WTC11 (cell line): ENCODE data around the gene PARP3. TPM values are rescaled to one million over a fixed set of nuclear protein-coding genes. Genes with fewer than 3 reads are reported as not detected.
A peak's percentile ranks its signal among the peaks of the same experiment; 100 is the strongest.

ENCODE experiments used
- ATAC-seq: fragments of 200-7000 bp; cut with Tn5 transposase; 2 replicates; pipeline ENCODE4 v1.10.0; 2021; ENCODE audit warnings: mild to moderate bottlenecking, moderate library complexity
- CTCF ChIA-PET: fragments of 300-600 bp; sonication (Branson Sonifier 250); formaldehyde crosslinking; loops from one replicate; lab custom pipeline; 2021; ENCODE audit warnings: antibody characterized with exemption; lab: Charles Lee
- POLR2A ChIA-PET: fragments of 350-600 bp; sonication (Branson Sonifier 250); formaldehyde crosslinking; loops from one replicate; lab custom pipeline; 2021; ENCODE audit warnings: antibody characterized with exemption; lab: Charles Lee
- DNase-seq: peaks from one replicate; pipeline ENCODE4 v3.0.0; 2021; ENCODE audit warnings: low spot score
- H3K27ac Mint-ChIP-seq: 2 replicates; pipeline ENCODE4 v1.8.0; 2021; ENCODE audit warnings: mixed read lengths
- H3K27me3 Mint-ChIP-seq: 2 replicates; pipeline ENCODE4 v1.8.0; 2021; ENCODE audit warnings: low read depth, mild to moderate bottlenecking, moderate library complexity, mixed read lengths
- H3K36me3 Mint-ChIP-seq: 2 replicates; pipeline ENCODE4 v1.8.0; 2021; ENCODE audit warnings: mixed read lengths
- H3K4me1 Mint-ChIP-seq: 2 replicates; pipeline ENCODE4 v1.8.0; 2022; ENCODE audit warnings: mixed read lengths
- H3K4me3 Mint-ChIP-seq: 2 replicates; pipeline ENCODE4 v1.8.0; 2021; ENCODE audit warnings: mild to moderate bottlenecking, moderate library complexity, mixed read lengths
- H3K9me3 Mint-ChIP-seq: 2 replicates; pipeline ENCODE4 v1.8.0; 2021; ENCODE audit warnings: mixed read lengths
- AFF4 ChIP-seq: sonication (generic); formaldehyde crosslinking; IDR thresholded peaks from 2 replicates; pipeline ENCODE4 v1.8.1; 2023; ENCODE audit warnings: mild to moderate bottlenecking, missing genetic modification reagents, borderline replicate concordance
- ATF1 ChIP-seq: sonication (generic); formaldehyde crosslinking; IDR thresholded peaks from 2 replicates; pipeline ENCODE4 v1.8.1; 2023; ENCODE audit warnings: mild to moderate bottlenecking, moderate library complexity, missing genetic modification reagents
- CBFB ChIP-seq: sonication (generic); formaldehyde crosslinking; IDR thresholded peaks from 2 replicates; pipeline ENCODE4 v1.8.1; 2022; ENCODE audit warnings: mild to moderate bottlenecking, low read depth, missing genetic modification reagents
- ETV6 ChIP-seq: sonication (generic); formaldehyde crosslinking; IDR thresholded peaks from 2 replicates; pipeline ENCODE4 v1.8.1; 2022; ENCODE audit warnings: mild to moderate bottlenecking, missing genetic modification reagents
- MYBL2 ChIP-seq: sonication (generic); formaldehyde crosslinking; IDR thresholded peaks from 2 replicates; pipeline ENCODE4 v1.8.1; 2023; ENCODE audit warnings: mild to moderate bottlenecking, moderate library complexity, missing genetic modification reagents
- PRRX2 ChIP-seq: fragments of 250-450 bp; sonication (Bioruptor Pico); IDR thresholded peaks from 2 replicates; pipeline ENCODE4 v1.8.0; 2021; ENCODE audit warnings: mild to moderate bottlenecking
- RELA ChIP-seq: sonication (generic); formaldehyde crosslinking; IDR thresholded peaks from 2 replicates; pipeline ENCODE4 v1.8.1; 2022; ENCODE audit warnings: missing genetic modification reagents, mild to moderate bottlenecking, borderline replicate concordance
- TEAD1 ChIP-seq: sonication (generic); formaldehyde crosslinking; IDR thresholded peaks from 2 replicates; pipeline ENCODE4 v1.8.0; 2022; ENCODE audit warnings: mild to moderate bottlenecking, missing genetic modification reagents
- TP53 ChIP-seq: sonication (generic); formaldehyde crosslinking; IDR thresholded peaks from 2 replicates; pipeline ENCODE4 v1.8.1; 2023; ENCODE audit warnings: mild to moderate bottlenecking, missing genetic modification reagents
- ZNF138 ChIP-seq: sonication (generic); formaldehyde crosslinking; conservative IDR thresholded peaks from 2 replicates; pipeline ENCODE4 v1.8.1; 2022; ENCODE audit warnings: mild to moderate bottlenecking, moderate library complexity, missing genetic modification reagents
- ZNF396 ChIP-seq: fragments of 250-450 bp; sonication (Bioruptor Pico); IDR thresholded peaks from 2 replicates; pipeline ENCODE4 v1.8.0; 2021; ENCODE audit warnings: mild to moderate bottlenecking, moderate library complexity, borderline replicate concordance
- ZNF416 ChIP-seq: fragments of 250-450 bp; sonication (Bioruptor Pico); IDR thresholded peaks from 2 replicates; pipeline ENCODE4 v1.9.0; 2021; ENCODE audit warnings: mild to moderate bottlenecking, inconsistent platforms
- ZNF423 ChIP-seq: fragments of 250-450 bp; sonication (Bioruptor Pico); IDR thresholded peaks from 2 replicates; pipeline ENCODE4 v2.1.2; 2022; ENCODE audit warnings: mild to moderate bottlenecking, moderate library complexity
- total RNA-seq: library from RNA; stranded (reverse); gene quantifications from 3 replicates; pipeline ENCODE4 v1.2.3, GENCODE V29; 2021
- TF ChIP-seq, protein P1 (sequence below): fragments of 250-450 bp; sonication (Bioruptor Pico); IDR thresholded peaks from 2 replicates; pipeline ENCODE4 v2.1.2; 2022; ENCODE audit warnings: mild to moderate bottlenecking, moderate library complexity
- TF ChIP-seq, protein P2 (sequence below): sonication (generic); formaldehyde crosslinking; IDR thresholded peaks from 2 replicates; pipeline ENCODE4 v1.8.1; 2022; ENCODE audit warnings: low read depth, missing genetic modification reagents, borderline replicate concordance
- TF ChIP-seq, protein P3 (sequence below): sonication (generic); formaldehyde crosslinking; IDR thresholded peaks from 2 replicates; pipeline ENCODE4 v1.8.1; 2022; ENCODE audit warnings: mild to moderate bottlenecking, moderate library complexity, missing genetic modification reagents
- TF ChIP-seq, protein P4 (sequence below): sonication (generic); formaldehyde crosslinking; IDR thresholded peaks from 2 replicates; pipeline ENCODE4 v1.8.1; 2022; ENCODE audit warnings: low read depth, mild to moderate bottlenecking, moderate library complexity, missing genetic modification reagents, borderline replicate concordance
- TF ChIP-seq, protein P5 (sequence below): sonication (generic); formaldehyde crosslinking; IDR thresholded peaks from 2 replicates; pipeline ENCODE4 v1.8.0; 2022; ENCODE audit warnings: mild to moderate bottlenecking, missing genetic modification reagents
- TF ChIP-seq, protein P6 (sequence below): sonication (generic); formaldehyde crosslinking; IDR thresholded peaks from 2 replicates; pipeline ENCODE4 v1.8.1; 2023; ENCODE audit warnings: mild to moderate bottlenecking, missing genetic modification reagents
- TF ChIP-seq, protein P7 (sequence below): fragments of 250-450 bp; sonication (Bioruptor Pico); IDR thresholded peaks from 2 replicates; pipeline ENCODE4 v1.9.0; 2021; ENCODE audit warnings: moderate library complexity, mild to moderate bottlenecking, inconsistent platforms, borderline replicate concordance
- TF ChIP-seq, protein P8 (sequence below): sonication (generic); formaldehyde crosslinking; IDR thresholded peaks from 2 replicates; pipeline ENCODE4 v1.8.1; 2022; ENCODE audit warnings: missing genetic modification reagents, borderline replicate concordance

Gene PARP3
- total RNA-seq, 1 experiment from 2014 or later: 2.9 TPM

- Mint-ChIP-seq H3K4me3 (peak overlapping the region; percentile 54), H3K9me3 (no peaks in the 10 kb centered on the region), H3K27ac (no peak overlapping the region), H3K27me3 (peaks cover 49% of the 10 kb centered on the region), H3K4me1 (peaks cover 4% of the 10 kb centered on the region; the same call in 1 of the 2 replicates), H3K36me3 (no peaks in the 10 kb centered on the region)
- peak; percentile 86 for DNase-seq
- ChIA-PET CTCF (interaction anchor here (0.8 to 3.1 kb wide), 10 partner anchors 10 to 237 kb away, joined by 3 to 21 read pairs (median 6); partner anchors contain the start of genes ABHD14A, ABHD14B, ACY1 and RRP9), POLR2A (no interaction called here)
- ATAC-seq: peak; percentile 82
- TF ChIP-seq MYBL2 (no peak), TEAD1 (CRISPR knock-in tag) (peak; percentile 98), CBFB (CRISPR knock-in tag) (peak; percentile 98; the same call in 1 of the 2 replicates), ZNF423 (CRISPR knock-in tag) (peak; percentile 20; the same call in 1 of the 2 replicates), ZNF138 (CRISPR knock-in tag) (no peak; the same call in 1 of the 2 replicates), RELA (no peak; the same call in 1 of the 2 replicates), TP53 (CRISPR knock-in tag) (peak; percentile 99; the same call in 1 of the 2 replicates), ETV6 (CRISPR knock-in tag) (no peak; the same call in 1 of the 2 replicates), ZNF396 (CRISPR knock-in tag) (no peak), ZNF416 (no peak), AFF4 (CRISPR knock-in tag) (no peak), ATF1 (CRISPR knock-in tag) (peak; percentile 70; the same call in 1 of the 2 replicates), PRRX2 (CRISPR knock-in tag) (no peak)
- TF ChIP-seq, protein P1, sequence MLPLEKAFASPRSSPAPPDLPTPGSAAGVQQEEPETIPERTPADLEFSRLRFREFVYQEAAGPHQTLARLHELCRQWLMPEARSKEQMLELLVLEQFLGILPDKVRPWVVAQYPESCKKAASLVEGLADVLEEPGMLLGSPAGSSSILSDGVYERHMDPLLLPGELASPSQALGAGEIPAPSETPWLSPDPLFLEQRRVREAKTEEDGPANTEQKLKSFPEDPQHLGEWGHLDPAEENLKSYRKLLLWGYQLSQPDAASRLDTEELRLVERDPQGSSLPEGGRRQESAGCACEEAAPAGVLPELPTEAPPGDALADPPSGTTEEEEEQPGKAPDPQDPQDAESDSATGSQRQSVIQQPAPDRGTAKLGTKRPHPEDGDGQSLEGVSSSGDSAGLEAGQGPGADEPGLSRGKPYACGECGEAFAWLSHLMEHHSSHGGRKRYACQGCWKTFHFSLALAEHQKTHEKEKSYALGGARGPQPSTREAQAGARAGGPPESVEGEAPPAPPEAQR (CRISPR knock-in tag): no peak
- TF ChIP-seq, protein P2, sequence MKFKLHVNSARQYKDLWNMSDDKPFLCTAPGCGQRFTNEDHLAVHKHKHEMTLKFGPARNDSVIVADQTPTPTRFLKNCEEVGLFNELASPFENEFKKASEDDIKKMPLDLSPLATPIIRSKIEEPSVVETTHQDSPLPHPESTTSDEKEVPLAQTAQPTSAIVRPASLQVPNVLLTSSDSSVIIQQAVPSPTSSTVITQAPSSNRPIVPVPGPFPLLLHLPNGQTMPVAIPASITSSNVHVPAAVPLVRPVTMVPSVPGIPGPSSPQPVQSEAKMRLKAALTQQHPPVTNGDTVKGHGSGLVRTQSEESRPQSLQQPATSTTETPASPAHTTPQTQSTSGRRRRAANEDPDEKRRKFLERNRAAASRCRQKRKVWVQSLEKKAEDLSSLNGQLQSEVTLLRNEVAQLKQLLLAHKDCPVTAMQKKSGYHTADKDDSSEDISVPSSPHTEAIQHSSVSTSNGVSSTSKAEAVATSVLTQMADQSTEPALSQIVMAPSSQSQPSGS (CRISPR knock-in tag): no peak
- TF ChIP-seq, protein P3, sequence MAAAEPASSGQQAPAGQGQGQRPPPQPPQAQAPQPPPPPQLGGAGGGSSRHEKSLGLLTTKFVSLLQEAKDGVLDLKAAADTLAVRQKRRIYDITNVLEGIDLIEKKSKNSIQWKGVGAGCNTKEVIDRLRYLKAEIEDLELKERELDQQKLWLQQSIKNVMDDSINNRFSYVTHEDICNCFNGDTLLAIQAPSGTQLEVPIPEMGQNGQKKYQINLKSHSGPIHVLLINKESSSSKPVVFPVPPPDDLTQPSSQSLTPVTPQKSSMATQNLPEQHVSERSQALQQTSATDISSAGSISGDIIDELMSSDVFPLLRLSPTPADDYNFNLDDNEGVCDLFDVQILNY (CRISPR knock-in tag): peak; percentile 76; the same call in 1 of the 2 replicates
- TF ChIP-seq, protein P4, sequence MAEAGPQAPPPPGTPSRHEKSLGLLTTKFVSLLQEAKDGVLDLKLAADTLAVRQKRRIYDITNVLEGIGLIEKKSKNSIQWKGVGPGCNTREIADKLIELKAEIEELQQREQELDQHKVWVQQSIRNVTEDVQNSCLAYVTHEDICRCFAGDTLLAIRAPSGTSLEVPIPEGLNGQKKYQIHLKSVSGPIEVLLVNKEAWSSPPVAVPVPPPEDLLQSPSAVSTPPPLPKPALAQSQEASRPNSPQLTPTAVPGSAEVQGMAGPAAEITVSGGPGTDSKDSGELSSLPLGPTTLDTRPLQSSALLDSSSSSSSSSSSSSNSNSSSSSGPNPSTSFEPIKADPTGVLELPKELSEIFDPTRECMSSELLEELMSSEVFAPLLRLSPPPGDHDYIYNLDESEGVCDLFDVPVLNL (CRISPR knock-in tag): no peak; the same call in 1 of the 2 replicates
- TF ChIP-seq, protein P5, sequence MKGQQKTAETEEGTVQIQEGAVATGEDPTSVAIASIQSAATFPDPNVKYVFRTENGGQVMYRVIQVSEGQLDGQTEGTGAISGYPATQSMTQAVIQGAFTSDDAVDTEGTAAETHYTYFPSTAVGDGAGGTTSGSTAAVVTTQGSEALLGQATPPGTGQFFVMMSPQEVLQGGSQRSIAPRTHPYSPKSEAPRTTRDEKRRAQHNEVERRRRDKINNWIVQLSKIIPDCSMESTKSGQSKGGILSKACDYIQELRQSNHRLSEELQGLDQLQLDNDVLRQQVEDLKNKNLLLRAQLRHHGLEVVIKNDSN (CRISPR knock-in tag): peak; percentile 59; the same call in 1 of the 2 replicates
- TF ChIP-seq, protein P6, sequence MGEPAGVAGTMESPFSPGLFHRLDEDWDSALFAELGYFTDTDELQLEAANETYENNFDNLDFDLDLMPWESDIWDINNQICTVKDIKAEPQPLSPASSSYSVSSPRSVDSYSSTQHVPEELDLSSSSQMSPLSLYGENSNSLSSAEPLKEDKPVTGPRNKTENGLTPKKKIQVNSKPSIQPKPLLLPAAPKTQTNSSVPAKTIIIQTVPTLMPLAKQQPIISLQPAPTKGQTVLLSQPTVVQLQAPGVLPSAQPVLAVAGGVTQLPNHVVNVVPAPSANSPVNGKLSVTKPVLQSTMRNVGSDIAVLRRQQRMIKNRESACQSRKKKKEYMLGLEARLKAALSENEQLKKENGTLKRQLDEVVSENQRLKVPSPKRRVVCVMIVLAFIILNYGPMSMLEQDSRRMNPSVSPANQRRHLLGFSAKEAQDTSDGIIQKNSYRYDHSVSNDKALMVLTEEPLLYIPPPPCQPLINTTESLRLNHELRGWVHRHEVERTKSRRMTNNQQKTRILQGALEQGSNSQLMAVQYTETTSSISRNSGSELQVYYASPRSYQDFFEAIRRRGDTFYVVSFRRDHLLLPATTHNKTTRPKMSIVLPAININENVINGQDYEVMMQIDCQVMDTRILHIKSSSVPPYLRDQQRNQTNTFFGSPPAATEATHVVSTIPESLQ (CRISPR knock-in tag): no peak
- TF ChIP-seq, protein P7, sequence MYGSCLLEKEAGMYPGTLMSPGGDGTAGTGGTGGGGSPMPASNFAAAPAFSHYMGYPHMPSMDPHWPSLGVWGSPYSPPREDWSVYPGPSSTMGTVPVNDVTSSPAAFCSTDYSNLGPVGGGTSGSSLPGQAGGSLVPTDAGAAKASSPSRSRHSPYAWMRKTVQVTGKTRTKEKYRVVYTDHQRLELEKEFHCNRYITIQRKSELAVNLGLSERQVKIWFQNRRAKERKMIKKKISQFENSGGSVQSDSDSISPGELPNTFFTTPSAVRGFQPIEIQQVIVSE (CRISPR knock-in tag): no peak; the same call in 1 of the 2 replicates
- TF ChIP-seq, protein P8, sequence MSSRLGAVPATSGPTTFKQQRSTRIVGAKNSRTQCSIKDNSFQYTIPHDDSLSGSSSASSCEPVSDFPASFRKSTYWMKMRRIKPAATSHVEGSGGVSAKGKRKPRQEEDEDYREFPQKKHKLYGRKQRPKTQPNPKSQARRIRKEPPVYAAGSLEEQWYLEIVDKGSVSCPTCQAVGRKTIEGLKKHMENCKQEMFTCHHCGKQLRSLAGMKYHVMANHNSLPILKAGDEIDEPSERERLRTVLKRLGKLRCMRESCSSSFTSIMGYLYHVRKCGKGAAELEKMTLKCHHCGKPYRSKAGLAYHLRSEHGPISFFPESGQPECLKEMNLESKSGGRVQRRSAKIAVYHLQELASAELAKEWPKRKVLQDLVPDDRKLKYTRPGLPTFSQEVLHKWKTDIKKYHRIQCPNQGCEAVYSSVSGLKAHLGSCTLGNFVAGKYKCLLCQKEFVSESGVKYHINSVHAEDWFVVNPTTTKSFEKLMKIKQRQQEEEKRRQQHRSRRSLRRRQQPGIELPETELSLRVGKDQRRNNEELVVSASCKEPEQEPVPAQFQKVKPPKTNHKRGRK (CRISPR knock-in tag): no peak
Observed at GRCh38 chr3:51955893-51956770, 14.0 kb downstream of the PARP3 start.
